Keratinocyte (primary cell): Measurements from ENCODE around the gene CYP11A1. TPM values are rescaled to one million over a fixed set of nuclear protein-coding genes. Genes with fewer than 3 reads are reported as not detected.

ENCODE experiments used
- DNase-seq: peaks from one replicate; pipeline ENCODE4 v3.0.0-alpha.2; 2011; ENCODE audit warnings: low read depth, missing footprints, low spot score
- FAIRE-seq: peaks from 2 replicates; lab custom pipeline; 2011; peaks lifted over from hg19 to GRCh38; lab: Jason Lieb, UNC
- H2AFZ ChIP-seq: 2 replicates; pipeline ENCODE4 v1.6.0; 2012; ENCODE audit warnings: low read length, control low read depth, inconsistent platforms; ENCODE audit not compliant: control insufficient read depth
- H3K27ac ChIP-seq: 2 replicates; pipeline ENCODE4 v1.5.1; 2011; ENCODE audit warnings: low read length; ENCODE audit not compliant: control insufficient read depth, insufficient read depth
- H3K27me3 ChIP-seq: 3 replicates; pipeline ENCODE4 v1.6.0; 2011; ENCODE audit warnings: low read length; ENCODE audit not compliant: control insufficient read depth, insufficient read depth; ENCODE audit errors: extremely low read depth
- H3K36me3 ChIP-seq, 2 experiments: 2 replicates in 1 of 2; 3 replicates in 1 of 2; pipeline ENCODE4 v1.5.1; 2011; ENCODE audit warnings: low read length in 2 of 2, mild to moderate bottlenecking in 1 of 2; ENCODE audit not compliant: control insufficient read depth in 2 of 2, insufficient read depth in 2 of 2; ENCODE audit errors: extremely low read depth in 1 of 2
- H3K4me1 ChIP-seq: 3 replicates; pipeline ENCODE4 v1.5.1; 2011; ENCODE audit warnings: low read length; ENCODE audit not compliant: control insufficient read depth, insufficient read depth; ENCODE audit errors: extremely low read depth
- H3K4me2 ChIP-seq: 3 replicates; pipeline ENCODE4 v1.6.0; 2011; ENCODE audit warnings: low read depth, low read length; ENCODE audit not compliant: control insufficient read depth, insufficient read depth; ENCODE audit errors: extremely low read depth
- H3K4me3 ChIP-seq, 3 experiments: fragments of 200-600 bp in 1 of 3; sonication (generic) in 1 of 3; 2 replicates in 2 of 3; 3 replicates in 1 of 3; pipeline ENCODE4 v1.5.1; 2011 to 2016; ENCODE audit warnings: low read length in 3 of 3, mild to moderate bottlenecking in 3 of 3, control low read depth in 2 of 3, inconsistent platforms in 1 of 3, low read depth in 1 of 3, mixed read lengths in 1 of 3, mixed run types in 1 of 3, moderate library complexity in 1 of 3; ENCODE audit not compliant: control insufficient read depth in 2 of 3, insufficient read depth in 2 of 3; ENCODE audit errors: extremely low read depth in 1 of 3
- H3K79me2 ChIP-seq: 2 replicates; pipeline ENCODE4 v1.6.0; 2012; ENCODE audit warnings: low read length; ENCODE audit not compliant: control insufficient read depth, insufficient read depth
- H3K9ac ChIP-seq: 3 replicates; pipeline ENCODE4 v1.6.0; 2011; ENCODE audit warnings: low read length; ENCODE audit not compliant: control insufficient read depth, insufficient read depth; ENCODE audit errors: extremely low read depth
- H3K9me1 ChIP-seq: 3 replicates; pipeline ENCODE4 v1.6.0; 2011; ENCODE audit warnings: low read length; ENCODE audit not compliant: control insufficient read depth, insufficient read depth; ENCODE audit errors: extremely low read depth
- H3K9me3 ChIP-seq: 2 replicates; pipeline ENCODE4 v1.5.1; 2012; ENCODE audit warnings: low read depth, low read length; ENCODE audit not compliant: control insufficient read depth
- H4K20me1 ChIP-seq: 3 replicates; pipeline ENCODE4 v1.6.0; 2011; ENCODE audit warnings: low read length; ENCODE audit not compliant: control insufficient read depth, insufficient read depth; ENCODE audit errors: extremely low read depth
- EZH2 ChIP-seq: IDR thresholded peaks from one replicate; pipeline ENCODE4 v1.6.1; 2012; ENCODE audit warnings: inconsistent platforms, mild to moderate bottlenecking, low read length, moderate library complexity
- dilution Hi-C: fragments of 300-500 bp; cut with MboI; formaldehyde crosslinking; loops from one replicate; pipeline ENCODE4 v1.7.0; 2020; ENCODE audit warnings: low sequenced_read_pairs; ENCODE audit not compliant: extremely low pct_ligation_motif_present
- polyA plus RNA-seq, 5 experiments: library from polyadenylated mRNA; depleted of rRNA in 3 of 5; stranded (reverse) in 3 of 5; stranded (forward) in 1 of 5; unstranded in 1 of 5; fragments of >200 nt; gene quantifications; 1 replicate in 1 of 5; 2 replicates in 3 of 5; 3 replicates in 1 of 5; pipeline versions ENCODE4 v1.2.1 to v1.2.3, GENCODE V29; 2011 to 2012; ENCODE audit warnings: missing spikeins in 2 of 5, low read depth in 1 of 5, low replicate concordance in 1 of 5
- TF ChIP-seq, protein P1 (sequence below), 3 experiments: IDR thresholded peaks in 1 of 3; conservative IDR thresholded peaks in 1 of 3; optimal IDR thresholded peaks in 1 of 3; 2 replicates in 2 of 3; 3 replicates in 1 of 3; pipeline versions ENCODE3 to v1.5.1; 2011; ENCODE audit warnings: low read length in 3 of 3, mild to moderate bottlenecking in 3 of 3, moderate library complexity in 2 of 3, control low read depth in 1 of 3, inconsistent platforms in 1 of 3; ENCODE audit not compliant: insufficient read depth in 2 of 3; ENCODE audit errors: extremely low read depth in 1 of 3

The CYP11A1 gene
- polyA plus RNA-seq, 1 donor (not counting 4 experiments of a cell fraction or from before 2014, with no cell fraction given), result not detected

DNA sequence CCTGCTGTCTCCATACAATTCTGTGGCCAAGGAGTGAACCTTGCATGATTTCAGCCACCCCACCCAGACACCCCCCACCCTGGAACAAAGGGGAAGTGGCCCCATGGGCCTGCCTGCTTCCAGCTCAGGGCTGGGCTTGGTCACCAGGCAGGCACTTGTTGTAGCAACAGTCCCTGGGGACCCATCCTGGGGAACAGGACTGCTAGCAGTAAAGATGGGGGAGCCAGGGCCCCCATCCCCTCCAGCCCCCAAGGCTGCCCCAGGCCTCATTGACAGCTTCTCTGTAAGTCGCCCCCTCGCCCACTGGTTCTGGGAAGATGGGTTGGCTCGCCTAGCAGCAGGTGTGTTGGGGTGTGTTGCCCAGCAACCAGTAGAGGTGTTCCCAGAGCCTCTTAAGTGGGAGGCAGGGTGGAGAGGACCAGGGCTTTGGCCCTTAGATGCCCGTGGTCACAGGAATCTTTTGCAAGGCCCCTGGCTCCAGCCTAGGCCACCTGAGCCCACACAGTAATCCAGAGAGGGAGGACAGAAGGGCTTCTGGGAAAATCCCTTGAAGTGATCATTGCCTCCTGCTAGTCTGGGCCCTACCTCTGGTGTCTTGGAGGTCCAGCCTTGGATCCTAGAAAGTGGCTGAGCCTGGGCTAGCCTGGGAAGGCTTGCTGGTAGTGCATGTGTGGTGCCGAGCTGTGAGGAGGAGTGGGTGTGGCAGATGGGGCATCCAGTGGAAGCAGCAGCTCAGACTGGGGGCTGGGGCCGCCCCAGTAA, 48.9 kb downstream of the CYP11A1 start:
- no peak for DNase-seq
- Histone ChIP-seq H3K9me1 (no peaks in the 10 kb centered on the region), H2AFZ (no peak overlapping the region), H3K4me3 (no peak overlapping the region), H4K20me1 (no peaks in the 10 kb centered on the region), H3K27me3 (no peaks in the 10 kb centered on the region), H3K9me3 (no peaks in the 10 kb centered on the region), H3K36me3 (no peaks in the 10 kb centered on the region), H3K4me2 (no peak overlapping the region), H3K9ac (no peak overlapping the region), H3K79me2 (no peaks in the 10 kb centered on the region), H3K27ac (no peak overlapping the region), H3K4me1 (no peaks in the 10 kb centered on the region)
- TF ChIP-seq, protein P1, sequence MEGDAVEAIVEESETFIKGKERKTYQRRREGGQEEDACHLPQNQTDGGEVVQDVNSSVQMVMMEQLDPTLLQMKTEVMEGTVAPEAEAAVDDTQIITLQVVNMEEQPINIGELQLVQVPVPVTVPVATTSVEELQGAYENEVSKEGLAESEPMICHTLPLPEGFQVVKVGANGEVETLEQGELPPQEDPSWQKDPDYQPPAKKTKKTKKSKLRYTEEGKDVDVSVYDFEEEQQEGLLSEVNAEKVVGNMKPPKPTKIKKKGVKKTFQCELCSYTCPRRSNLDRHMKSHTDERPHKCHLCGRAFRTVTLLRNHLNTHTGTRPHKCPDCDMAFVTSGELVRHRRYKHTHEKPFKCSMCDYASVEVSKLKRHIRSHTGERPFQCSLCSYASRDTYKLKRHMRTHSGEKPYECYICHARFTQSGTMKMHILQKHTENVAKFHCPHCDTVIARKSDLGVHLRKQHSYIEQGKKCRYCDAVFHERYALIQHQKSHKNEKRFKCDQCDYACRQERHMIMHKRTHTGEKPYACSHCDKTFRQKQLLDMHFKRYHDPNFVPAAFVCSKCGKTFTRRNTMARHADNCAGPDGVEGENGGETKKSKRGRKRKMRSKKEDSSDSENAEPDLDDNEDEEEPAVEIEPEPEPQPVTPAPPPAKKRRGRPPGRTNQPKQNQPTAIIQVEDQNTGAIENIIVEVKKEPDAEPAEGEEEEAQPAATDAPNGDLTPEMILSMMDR (optimal IDR thresholded peaks at IDR 0.05 in 1 of 3, IDR thresholded peaks at IDR 0.05 in 1 of 3, conservative IDR thresholded peaks at IDR 0.05 in 1 of 3; ENCODE audit: extremely low read depth in 1 of 3, insufficient read depth in 2 of 3, low read length in 3 of 3), result no peak
- no peak for FAIRE-seq
- dilution Hi-C loops, result no loop called here

DNA sequence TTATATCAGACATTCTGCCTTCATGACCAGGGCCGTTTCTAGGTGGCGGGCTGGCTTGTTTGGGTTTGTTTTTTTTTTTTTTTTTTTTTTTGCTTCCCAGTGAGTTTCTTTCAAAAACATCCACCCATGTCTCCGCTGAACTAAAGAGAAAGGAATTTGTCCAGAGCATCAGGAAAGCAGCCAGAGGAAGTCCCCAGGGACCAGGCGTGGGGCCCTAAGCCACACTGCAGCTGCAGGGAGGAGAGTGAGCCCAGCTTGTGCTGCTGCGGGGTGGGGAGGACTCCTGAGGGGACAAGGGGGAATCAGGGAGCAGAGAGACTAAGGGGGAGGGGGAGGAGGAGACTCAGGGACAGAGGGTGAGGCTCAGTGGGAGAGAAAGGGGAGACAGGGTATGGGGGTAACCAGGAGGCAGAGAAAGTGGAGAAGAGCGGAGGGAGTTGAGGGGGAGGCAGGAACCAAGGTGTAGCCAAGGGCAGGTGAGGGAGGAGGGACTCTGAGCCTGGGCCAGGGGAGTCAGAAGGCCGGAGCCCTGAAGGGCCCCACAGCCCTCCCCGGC, 49.5 kb downstream of the CYP11A1 start:
- no peak overlapping the region for H3K4me3 ChIP-seq
- DNase-seq (no peak), FAIRE-seq (no peak)
- no peaks in the 10 kb centered on the region for H3K79me2 ChIP-seq
- H3K36me3 ChIP-seq, result no peaks in the 10 kb centered on the region
- H3K9me3 ChIP-seq, result no peaks in the 10 kb centered on the region
- H3K27me3 ChIP-seq, result peaks cover 2% of the 10 kb centered on the region
- dilution Hi-C loops, result no loop called here
- no peaks in the 10 kb centered on the region for H3K4me1 ChIP-seq
- no peak overlapping the region for H3K4me2 ChIP-seq
- no peaks in the 10 kb centered on the region for H4K20me1 ChIP-seq
- H3K9me1 ChIP-seq, result no peaks in the 10 kb centered on the region
- no peak overlapping the region for H3K27ac ChIP-seq
- H3K9ac ChIP-seq, result no peak overlapping the region
- H2AFZ ChIP-seq, result no peak overlapping the region
- no peak for TF ChIP-seq EZH2
- TF ChIP-seq, protein P1 (optimal IDR thresholded peaks at IDR 0.05 in 1 of 3, IDR thresholded peaks at IDR 0.05 in 1 of 3, conservative IDR thresholded peaks at IDR 0.05 in 1 of 3; ENCODE audit: extremely low read depth in 1 of 3, insufficient read depth in 2 of 3, low read length in 3 of 3), result no peak
